CD14-positive monocyte (primary cell): Measurements from ENCODE around the gene KCNE4. TPM values are rescaled to one million over a fixed set of nuclear protein-coding genes. Genes with fewer than 3 reads are reported as not detected.

Source experiments
- DNase-seq, 3 donors: peaks; one replicate each; pipeline ENCODE4 v3.0.0-alpha.2; 2011 to 2022
- H2AFZ ChIP-seq: 2 replicates; pipeline ENCODE4 v1.6.0; 2012; ENCODE audit warnings: mild to moderate bottlenecking, low read depth, low read length, inconsistent platforms; ENCODE audit not compliant: insufficient read depth, poor library complexity, severe bottlenecking
- H3K27ac ChIP-seq, 2 donors: 1 replicate in 1 of 2; 2 replicates in 1 of 2; pipeline ENCODE4 v1.5.1; 2012 to 2013; ENCODE audit warnings: low read length in 2 of 2, control low read depth in 1 of 2, inconsistent platforms in 1 of 2, low read depth in 1 of 2, mild to moderate bottlenecking in 1 of 2
- H3K27me3 ChIP-seq, 2 donors: one replicate each; pipeline versions ENCODE4 v1.6.0 to v1.6.1; 2011 to 2013; ENCODE audit warnings: low read length in 2 of 2; ENCODE audit not compliant: control insufficient read depth in 2 of 2, insufficient read depth in 2 of 2
- H3K36me3 ChIP-seq, 2 donors: replicated peaks in 1 of 2; 1 replicate in 1 of 2; 2 replicates in 1 of 2; pipeline versions ENCODE4 v1.5.1 to v1.6.1; 2012 to 2013; ENCODE audit warnings: low read length in 2 of 2, control low read depth in 1 of 2, inconsistent platforms in 1 of 2, mild to moderate bottlenecking in 1 of 2; ENCODE audit not compliant: insufficient read depth in 2 of 2, control insufficient read depth in 1 of 2
- H3K4me1 ChIP-seq, 2 donors: 1 replicate in 1 of 2; 2 replicates in 1 of 2; pipeline versions ENCODE4 v1.5.1 to v1.6.1; 2012 to 2013; ENCODE audit warnings: low read length in 2 of 2, control low read depth in 1 of 2, inconsistent platforms in 1 of 2, mild to moderate bottlenecking in 1 of 2, moderate library complexity in 1 of 2; ENCODE audit not compliant: insufficient read depth in 2 of 2, control insufficient read depth in 1 of 2
- H3K4me2 ChIP-seq: replicated peaks from 2 replicates; pipeline ENCODE3; 2012; ENCODE audit warnings: low read length, moderate library complexity, mild to moderate bottlenecking; ENCODE audit not compliant: poor library complexity, severe bottlenecking; ENCODE audit errors: extremely low read depth
- H3K4me3 ChIP-seq, 3 experiments: fragments of 200-600 bp in 1 of 3; sonication (generic) in 1 of 3; replicated peaks in 1 of 3; 1 replicate in 2 of 3; 2 replicates in 1 of 3; pipeline ENCODE4 v1.5.1; 2011 to 2013; ENCODE audit warnings: low read length in 3 of 3, mild to moderate bottlenecking in 3 of 3, control low read depth in 2 of 3, low read depth in 2 of 3, inconsistent platforms in 1 of 3, moderate library complexity in 1 of 3
- H3K79me2 ChIP-seq: 2 replicates; pipeline ENCODE4 v1.6.0; 2012; ENCODE audit warnings: mild to moderate bottlenecking, control low read depth, inconsistent platforms, low read length, moderate library complexity; ENCODE audit not compliant: insufficient read depth
- H3K9ac ChIP-seq: 2 replicates; pipeline ENCODE4 v1.6.0; 2017; ENCODE audit warnings: low read length, mild to moderate bottlenecking; ENCODE audit not compliant: insufficient read depth, poor library complexity, severe bottlenecking
- H3K9me3 ChIP-seq, 2 donors: replicated peaks in 1 of 2; 1 replicate in 1 of 2; 2 replicates in 1 of 2; pipeline versions ENCODE4 v1.5.1 to v1.6.1; 2012 to 2013; ENCODE audit warnings: low read length in 2 of 2, control low read depth in 1 of 2; ENCODE audit not compliant: control insufficient read depth in 1 of 2, insufficient read depth in 1 of 2
- H4K20me1 ChIP-seq: 2 replicates; pipeline ENCODE4 v1.6.0; 2012; ENCODE audit warnings: mild to moderate bottlenecking, low read length, control low read depth, moderate library complexity; ENCODE audit not compliant: insufficient read depth
- H3K27ac Mint-ChIP-seq, 7 donors: one replicate each; pipeline ENCODE4 v1.8.0; 2020; ENCODE audit warnings: mild to moderate bottlenecking in 7 of 7, mixed read lengths in 7 of 7, moderate library complexity in 6 of 7, inconsistent platforms in 2 of 7
- H3K27me3 Mint-ChIP-seq, 3 donors: one replicate each; pipeline ENCODE4 v1.8.0; 2021 to 2022; ENCODE audit warnings: low read depth in 3 of 3, mild to moderate bottlenecking in 3 of 3, mixed read lengths in 3 of 3, moderate library complexity in 3 of 3, inconsistent platforms in 1 of 3
- H3K36me3 Mint-ChIP-seq, 2 donors: one replicate each; pipeline ENCODE4 v1.8.0; 2020; ENCODE audit warnings: mixed read lengths in 2 of 2, inconsistent platforms in 1 of 2, mild to moderate bottlenecking in 1 of 2
- H3K4me1 Mint-ChIP-seq: one replicate; pipeline ENCODE4 v1.8.0; 2020; ENCODE audit warnings: mild to moderate bottlenecking, mixed read lengths
- H3K4me3 Mint-ChIP-seq, 2 donors: one replicate each; pipeline ENCODE4 v1.8.0; 2020; ENCODE audit warnings: mild to moderate bottlenecking in 2 of 2, mixed read lengths in 2 of 2, moderate library complexity in 1 of 2
- H3K9me3 Mint-ChIP-seq, 7 donors: one replicate each; pipeline ENCODE4 v1.8.0; 2020 to 2022; ENCODE audit warnings: mixed read lengths in 7 of 7, mild to moderate bottlenecking in 6 of 7, moderate library complexity in 6 of 7, inconsistent platforms in 2 of 7
- CTCF ChIP-seq: fragments of 200-600 bp; IDR thresholded peaks from one replicate; pipeline ENCODE4 v1.8.0; 2022; ENCODE audit warnings: antibody characterized with exemption, mild to moderate bottlenecking
- WGBS: methylation state at CpG from one replicate; pipeline ENCODE4 v1.1.5; 2013; ENCODE audit warnings: missing lambda C conversion rate; ENCODE audit not compliant: insufficient coverage; 5-methylcytosine and 5-hydroxymethylcytosine counted together
- intact Hi-C, 2 donors: fragments of 100-400 bp; cut with micrococcal nuclease; formaldehyde crosslinking; loops; one replicate each; pipeline versions ENCODE4 v1.15.0 to v1.15.1; 2023
- polyA plus RNA-seq, 3 donors: library from polyadenylated mRNA; depleted of rRNA in 1 of 3; unstranded in 2 of 3; stranded (reverse) in 1 of 3; fragments of 300-500 nt in 2 of 3; fragments of >200 nt in 1 of 3; fragmentation: Illumina TruSeq in 2 of 3; gene quantifications; 1 replicate in 2 of 3; 2 replicates in 1 of 3; pipeline ENCODE4 v1.2.3, GENCODE V29; 2012 to 2021

The KCNE4 gene
- polyA plus RNA-seq, 3 donors, result not detected

DNA sequence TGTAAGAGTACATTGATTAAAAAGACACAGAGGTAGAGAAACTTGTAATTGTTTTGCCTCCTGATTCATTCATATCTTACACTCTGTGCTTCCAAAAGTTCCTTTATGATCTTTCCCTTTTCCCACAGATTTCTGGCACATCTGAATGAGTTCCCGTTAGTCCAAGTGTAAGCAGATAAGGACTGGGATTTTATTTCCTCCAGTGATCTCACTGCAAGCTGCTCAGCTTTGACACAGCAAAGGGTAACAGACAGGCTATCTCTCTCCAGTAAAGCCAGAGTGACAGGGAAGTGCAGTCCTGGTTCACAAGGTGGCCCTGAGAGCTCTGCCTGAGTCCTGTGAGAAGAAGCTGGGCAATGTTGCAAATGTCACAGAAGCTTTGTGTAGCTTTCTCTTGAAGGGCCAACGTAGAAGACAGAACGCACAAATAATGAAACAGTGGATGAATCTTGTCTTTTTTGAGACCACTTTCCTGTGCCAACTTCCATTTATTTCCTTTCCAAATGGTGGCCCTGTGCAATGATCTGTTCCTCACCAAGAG is 32.5 kb upstream of the KCNE4 start:
- Mint-ChIP-seq H3K36me3 (no peaks in the 10 kb centered on the region), H3K4me3 (no peak overlapping the region), H3K27ac (no peak overlapping the region), H3K27me3 (peaks cover 0 to 3% (median 2%) of the 10 kb centered on the region in 3 donors), H3K4me1 (no peaks in the 10 kb centered on the region), H3K9me3 (peaks cover 0 to 5% (median 2%) of the 10 kb centered on the region in 7 donors)
- no peaks in the 10 kb centered on the region for H4K20me1 ChIP-seq
- H3K36me3 ChIP-seq, result no peaks in the 10 kb centered on the region
- peaks cover 0 to 3% of the 10 kb centered on the region in 2 donors for H3K9me3 ChIP-seq
- WGBS, result no CpG with 5 or more reads among the region's 3 CpGs
- H3K4me1 ChIP-seq, result no peaks in the 10 kb centered on the region
- H3K9ac ChIP-seq, result no peak overlapping the region
- no peak overlapping the region for H2AFZ ChIP-seq
- no peak for TF ChIP-seq CTCF
- H3K79me2 ChIP-seq, result no peaks in the 10 kb centered on the region
- DNase-seq, result no peak
- H3K27ac ChIP-seq, result no peak overlapping the region
- H3K27me3 ChIP-seq, result no peaks in the 10 kb centered on the region
- H3K4me3 ChIP-seq, result no peak overlapping the region
- intact Hi-C loops, result no loop called here
- no peak overlapping the region for H3K4me2 ChIP-seq

- Mint-ChIP-seq H3K27ac (no peak overlapping the region), H3K27me3 (peaks cover 0 to 3% (median 2%) of the 10 kb centered on the region in 3 donors), H3K36me3 (no peaks in the 10 kb centered on the region), H3K4me3 (no peak overlapping the region), H3K9me3 (peaks cover 0 to 4% (median 0%) of the 10 kb centered on the region in 7 donors), H3K4me1 (no peaks in the 10 kb centered on the region)
- H3K27me3 ChIP-seq, result no peaks in the 10 kb centered on the region
- no peak for DNase-seq
- no peaks in the 10 kb centered on the region for H3K4me1 ChIP-seq
- intact Hi-C loops, result no loop called here
- H3K27ac ChIP-seq, result no peak overlapping the region
- no peaks in the 10 kb centered on the region for H3K36me3 ChIP-seq
- no peak overlapping the region for H3K4me3 ChIP-seq
- H4K20me1 ChIP-seq, result no peaks in the 10 kb centered on the region
- peaks cover 0 to 3% of the 10 kb centered on the region in 2 donors for H3K9me3 ChIP-seq
- H2AFZ ChIP-seq, result no peak overlapping the region
- no peak overlapping the region for H3K9ac ChIP-seq
- no peaks in the 10 kb centered on the region for H3K79me2 ChIP-seq
- no peak overlapping the region for H3K4me2 ChIP-seq
- no peak for TF ChIP-seq CTCF
- 93% methylated on average over 6 of the region's 7 CpGs for WGBS
Measured at GRCh38 chr2:223019987-223020717, 31.8 kb upstream of the KCNE4 start.
